ENCODE measurements around the gene FLRT1. TPM values are rescaled to one million over a fixed set of nuclear protein-coding genes. Genes with fewer than 3 reads are reported as not detected.

FLRT1 gene
- total RNA-seq, 1 experiment from 2014 or later = 0.31 TPM

GRCh38 chr11:64076758-64077157 lies 41.0 kb downstream of the FLRT1 start:
- Histone ChIP-seq H2AK5ac (ENCODE audit: insufficient read length, low read length) (no peak overlapping the region), H3K27me3 (ENCODE audit: insufficient read depth, low read length) (peaks cover 8% of the 10 kb centered on the region; the same call in 1 of the 2 replicates), H3K9me3 (ENCODE audit: control insufficient read depth, low read depth, low read length) (no peaks in the 10 kb centered on the region), H3K23me2 (ENCODE audit: insufficient read length, low read depth, low read length, poor library complexity, severe bottlenecking) (no peaks in the 10 kb centered on the region), H3K9ac (ENCODE audit: extremely low read depth, insufficient read length, low read length) (no peak overlapping the region), H2BK5ac (ENCODE audit: insufficient read length, low read length) (no peak overlapping the region), H3K79me1 (ENCODE audit: insufficient read depth, low read depth, low read length, poor library complexity, severe bottlenecking) (no peaks in the 10 kb centered on the region), H3K23ac (ENCODE audit: insufficient read length, low read depth, low read length) (no peak overlapping the region), H3K4me1 (ENCODE audit: insufficient read depth, low read length) (no peaks in the 10 kb centered on the region), H3K4me2 (ENCODE audit: insufficient read depth, insufficient read length, low read length) (no peak overlapping the region), H3K56ac (ENCODE audit: insufficient read length, low read depth, low read length) (no peak overlapping the region), H2BK12ac (ENCODE audit: insufficient read length, low read depth, low read length) (no peak overlapping the region), H3K4ac (ENCODE audit: low read depth, low read length) (no peak overlapping the region), H3K14ac (ENCODE audit: insufficient read depth, low read length) (no peak overlapping the region), H3K27ac (ENCODE audit: insufficient read length, low read depth, low read length) (no peak overlapping the region), H2BK20ac (ENCODE audit: low read depth, low read length, poor library complexity, severe bottlenecking) (no peak overlapping the region), H3K79me2 (ENCODE audit: insufficient read depth, low read length) (no peaks in the 10 kb centered on the region), H4K20me1 (ENCODE audit: control insufficient read depth, insufficient read depth, insufficient read length) (peaks cover 5% of the 10 kb centered on the region), H2BK120ac (ENCODE audit: low read depth, low read length, poor library complexity, severe bottlenecking) (no peak overlapping the region), H4K5ac (ENCODE audit: insufficient read length, low read depth, low read length) (no peak overlapping the region), H3K18ac (ENCODE audit: insufficient read length, low read depth, low read length) (no peak overlapping the region), H4K91ac (ENCODE audit: insufficient read length, low read depth, low read length) (no peak overlapping the region), H2BK15ac (ENCODE audit: low read depth, low read length) (no peak overlapping the region), H2AFZ (ENCODE audit: low read length) (no peak overlapping the region), H4K8ac (replicated peaks; ENCODE audit: insufficient read length, low read depth, low read length) (no peak overlapping the region), H3T11ph (ENCODE audit: low read length) (no peak overlapping the region)
- DNase-seq = no peak
- WGBS (ENCODE audit: extremely low coverage, insufficient read length, low lambda C conversion rate) = no CpG with 5 or more reads among the region's 8 CpGs
- Mint-ChIP-seq H3K4me1 (peaks cover 4 to 10% of the 10 kb centered on the region in 2 experiments; a peak in 2 of 4 replicates), H3K36me3 (ENCODE audit: insufficient read depth in 1 of 3, low read depth in 3 of 3) (no peaks in the 10 kb centered on the region), H3K27ac (no peak overlapping the region), H3K4me3 (no peak overlapping the region), H3K27me3 (ENCODE audit: low read depth) (peaks cover 85% of the 10 kb centered on the region), H3K9me3 (no peaks in the 10 kb centered on the region; a peak in 1 of 5 replicates)
- no peak for TF ChIP-seq CTCF (conservative IDR thresholded peaks at IDR 0.05)

Measured in H9 (cell line).